Measurements from ENCODE around the gene FAM187B.
"Not testable (repeated sequence)": the region's sequence is repeated elsewhere in the genome, so short reads cannot be mapped to it uniquely, and the experiment has no call there.

Gene FAM187B

DNA sequence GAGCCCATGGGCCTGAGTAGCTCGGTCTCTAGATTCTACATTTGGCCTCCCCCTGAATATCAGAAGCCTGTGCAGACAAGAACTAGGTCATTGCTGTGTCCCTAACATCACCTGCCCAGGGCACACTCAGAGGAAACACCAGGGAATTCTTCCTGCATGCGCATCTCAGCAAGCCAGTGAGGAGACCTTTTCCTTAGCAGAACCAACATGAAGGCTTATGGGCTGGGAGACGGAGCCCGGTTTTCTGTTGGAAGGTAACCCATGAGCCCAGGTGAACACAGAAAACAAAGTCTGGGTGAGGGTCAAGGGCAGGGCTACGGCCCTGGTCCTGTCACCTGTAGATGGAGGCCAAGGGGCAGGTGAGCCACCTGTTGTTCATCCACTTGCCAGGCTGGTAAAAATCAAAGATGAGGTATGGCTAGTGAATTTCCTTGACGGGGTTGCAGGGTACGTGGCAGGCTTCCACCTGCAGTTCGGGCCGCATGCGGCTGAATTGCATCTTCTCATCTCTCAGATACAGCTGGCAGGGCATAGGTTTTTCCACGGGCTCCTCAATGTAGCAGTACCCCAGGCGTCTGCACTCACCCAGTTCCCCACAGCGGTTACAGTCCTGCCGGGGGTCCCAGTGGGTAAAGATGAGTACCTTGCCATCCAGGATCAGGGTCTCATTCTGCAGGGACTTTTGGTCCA is 3.6 kb upstream of the FAM187B start:
- no peak for DNase-seq

DNA sequence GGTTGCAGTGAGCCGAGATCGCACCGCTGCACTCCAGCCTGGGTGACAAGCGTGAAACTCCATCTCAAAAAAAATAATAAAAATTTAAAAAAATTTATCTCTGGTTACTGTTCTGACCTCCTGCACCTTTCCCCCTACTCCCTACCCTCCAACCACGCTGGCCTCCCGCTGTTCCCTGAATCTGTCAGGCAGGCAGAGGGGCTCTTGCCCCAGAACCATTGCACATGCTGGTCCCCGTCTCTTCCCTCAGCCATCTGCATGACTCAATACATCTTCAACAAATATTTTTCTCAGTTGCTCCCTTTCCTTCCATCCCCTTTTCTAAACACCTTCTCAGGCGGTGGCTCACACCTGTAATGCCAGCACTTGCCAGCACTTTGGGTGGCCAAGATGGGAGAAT is 1.1 kb upstream of the FAM187B start:
- DNase-seq: no peak

DNA sequence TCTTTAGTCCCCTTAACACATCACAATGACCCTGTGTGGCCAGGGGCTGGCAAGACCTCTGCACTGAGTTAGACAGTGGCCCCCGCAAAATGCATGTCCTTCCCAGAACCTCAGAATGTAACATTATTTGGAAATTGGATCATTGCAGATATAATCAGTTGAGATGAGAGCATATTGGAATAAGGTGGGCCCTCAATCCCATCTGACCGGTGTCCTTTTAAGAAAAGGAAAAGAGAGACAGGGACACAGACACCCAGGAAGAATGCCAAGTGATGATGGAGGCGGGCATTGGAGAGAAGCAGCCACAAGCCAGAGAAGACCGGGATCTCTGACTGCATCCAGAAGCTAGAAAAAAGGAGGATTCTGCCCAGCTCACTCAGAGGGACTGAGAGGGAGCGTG is 1.8 kb downstream of the FAM187B start:
- DNase-seq: no peak

DNA sequence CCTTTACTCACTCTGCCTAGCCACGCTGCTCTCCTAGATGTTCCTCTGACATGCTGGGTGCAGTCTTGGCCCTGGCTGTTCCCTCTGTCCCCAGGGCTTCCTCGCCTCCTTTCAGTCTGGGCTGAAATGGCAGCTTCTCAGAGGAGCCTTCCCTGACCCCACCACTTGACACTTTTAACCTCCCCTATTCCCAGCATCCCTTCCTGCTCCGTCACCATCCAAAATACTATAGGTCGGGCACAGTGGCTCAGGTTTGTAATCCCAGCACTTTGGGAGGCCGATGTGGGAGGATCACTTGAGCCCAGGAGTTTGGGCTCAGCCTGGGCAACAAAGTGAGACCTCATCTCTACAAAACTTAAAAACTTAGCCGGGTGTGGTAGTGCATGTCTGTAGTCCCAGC is 2.6 kb downstream of the FAM187B start:
- no peak for DNase-seq

DNA sequence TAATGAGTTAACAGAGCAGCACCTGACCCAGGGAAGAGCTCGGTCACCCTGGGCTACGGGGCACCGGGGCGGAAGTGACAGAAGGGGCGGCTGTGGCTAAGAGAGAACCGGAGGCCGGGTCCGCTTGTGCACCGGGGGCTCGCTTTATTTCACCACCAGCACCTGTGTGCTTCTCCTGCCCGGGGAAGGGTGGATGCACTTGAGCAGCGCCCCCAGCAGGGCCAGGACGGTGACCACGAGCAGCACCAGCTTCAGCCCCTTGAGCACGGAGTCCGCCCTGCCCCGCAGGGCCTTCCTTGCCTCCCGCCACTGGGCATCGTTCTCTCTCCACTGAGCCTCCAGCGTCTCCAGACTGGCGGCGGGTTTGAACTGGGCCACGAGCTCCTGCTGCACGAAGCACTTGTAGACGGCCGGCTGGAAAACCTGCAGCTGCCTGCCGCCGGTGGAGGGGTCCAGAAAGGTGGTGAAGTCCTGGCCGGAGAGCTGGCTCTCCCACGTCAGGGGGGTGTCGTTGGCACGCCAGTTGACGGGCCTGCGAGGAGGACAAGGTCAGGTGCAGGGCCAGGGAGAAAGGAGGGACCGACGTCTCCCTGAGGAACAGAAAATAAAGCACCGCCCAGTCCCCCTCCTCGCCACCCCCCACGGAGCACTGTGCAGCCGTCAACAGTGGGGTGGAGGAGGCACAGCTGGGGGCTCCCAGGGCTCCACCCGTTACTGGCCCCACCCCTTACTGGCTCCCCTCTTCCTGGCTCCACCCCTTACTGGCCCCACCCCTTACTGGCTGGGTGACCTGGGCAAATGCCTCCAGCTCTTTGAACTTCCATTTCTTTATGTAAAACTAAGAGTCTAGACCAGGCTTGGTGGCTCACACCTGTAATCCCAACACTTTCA is 3.6 kb downstream of the FAM187B start:
- no peak for DNase-seq

DNA sequence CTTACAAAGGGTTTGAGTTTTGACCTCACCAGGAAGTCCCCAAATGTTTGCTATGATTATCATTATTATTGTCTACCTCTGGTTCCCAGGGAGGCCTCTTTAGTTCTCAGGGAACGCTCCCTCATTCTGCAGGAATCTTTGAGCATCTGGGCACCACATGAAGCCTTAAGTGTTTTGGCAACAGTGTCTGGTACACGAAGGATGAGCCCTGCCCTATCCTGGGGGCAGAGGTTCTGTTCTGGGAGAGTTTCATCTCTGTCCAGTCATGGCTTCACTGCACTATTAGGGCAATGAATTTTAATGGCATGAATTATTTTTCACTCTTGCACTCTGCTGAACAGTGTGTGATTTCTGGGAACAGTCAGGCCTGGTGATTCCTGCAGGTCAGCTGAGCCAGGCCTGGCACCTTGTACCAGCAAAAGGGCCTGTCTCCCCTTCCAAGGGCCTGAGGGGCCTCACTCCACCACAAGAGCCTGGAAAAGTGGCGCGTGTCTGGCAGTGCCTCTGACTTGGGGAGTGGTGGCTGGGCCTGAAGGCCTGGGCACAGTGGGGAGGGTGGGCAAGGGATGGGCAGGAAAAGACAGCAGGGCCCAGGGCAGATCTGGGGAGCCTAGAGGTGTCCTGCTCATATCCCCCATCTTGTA is 4.6 kb downstream of the FAM187B start:
- no peak for DNase-seq

DNA sequence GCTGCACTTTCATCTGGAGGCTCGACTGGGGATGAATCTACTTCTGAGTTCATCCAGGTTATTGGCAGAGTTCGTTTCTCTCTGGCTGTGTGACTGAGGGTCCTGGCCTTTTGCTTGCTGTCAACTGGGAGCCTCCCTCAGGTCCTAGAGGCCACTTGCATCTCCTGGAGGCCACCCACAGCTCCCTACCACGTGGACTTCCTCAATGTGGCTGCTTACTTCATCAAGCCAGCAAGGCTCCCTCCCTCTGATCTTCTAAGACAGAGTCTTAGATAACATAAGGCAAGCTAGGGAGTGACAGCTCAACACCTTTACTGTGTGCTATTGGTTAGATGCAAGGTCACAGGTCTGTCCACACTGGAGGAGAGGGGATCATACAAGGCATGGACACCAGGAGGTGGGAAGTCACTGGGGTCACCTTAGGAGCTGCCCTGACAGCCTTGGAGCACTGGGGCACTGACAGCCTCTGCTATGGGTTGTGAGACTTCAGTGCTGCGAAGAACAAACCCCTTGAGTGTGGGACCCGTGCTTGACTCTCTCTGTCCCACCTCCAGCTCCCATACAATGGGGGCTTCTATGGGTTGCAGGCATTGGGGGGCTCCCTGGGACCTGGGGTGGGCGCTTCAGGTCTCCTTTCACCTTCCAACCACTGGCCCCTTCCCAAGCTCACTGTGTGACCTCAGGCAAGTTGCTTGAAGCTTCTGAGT is 5.3 kb downstream of the FAM187B start:
- no peak for DNase-seq

DNA sequence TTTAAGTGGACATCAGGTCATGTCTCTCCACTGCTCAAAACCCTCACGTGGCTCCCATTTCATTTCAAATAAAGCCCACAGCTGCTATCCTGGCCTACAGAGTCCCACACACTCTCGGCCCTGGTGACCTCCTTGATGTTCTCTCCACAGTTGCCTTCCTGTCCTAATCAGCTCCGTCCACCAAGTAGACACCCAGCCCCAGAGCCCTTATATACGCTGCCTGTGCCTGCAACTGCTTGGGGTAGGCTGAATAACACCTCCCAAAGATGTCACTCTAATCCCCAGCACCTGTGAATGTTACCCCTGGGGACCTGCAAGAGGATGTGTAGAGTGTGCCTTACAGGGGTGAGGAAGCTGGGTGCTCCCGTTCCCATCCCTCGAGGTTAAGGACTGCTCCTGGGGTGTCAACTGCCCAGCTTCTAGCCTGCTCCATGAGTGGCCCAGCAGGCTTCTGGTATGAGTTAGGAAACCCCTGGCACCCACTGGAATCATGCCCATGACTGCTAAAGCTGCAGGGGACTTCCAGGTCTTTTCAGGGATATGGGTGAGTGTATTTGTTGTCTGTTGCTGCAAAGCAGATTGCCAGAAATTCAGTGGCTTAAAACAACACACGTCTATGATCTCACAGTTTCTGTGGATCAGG is 6.0 kb downstream of the FAM187B start:
- no peak for DNase-seq

DNA sequence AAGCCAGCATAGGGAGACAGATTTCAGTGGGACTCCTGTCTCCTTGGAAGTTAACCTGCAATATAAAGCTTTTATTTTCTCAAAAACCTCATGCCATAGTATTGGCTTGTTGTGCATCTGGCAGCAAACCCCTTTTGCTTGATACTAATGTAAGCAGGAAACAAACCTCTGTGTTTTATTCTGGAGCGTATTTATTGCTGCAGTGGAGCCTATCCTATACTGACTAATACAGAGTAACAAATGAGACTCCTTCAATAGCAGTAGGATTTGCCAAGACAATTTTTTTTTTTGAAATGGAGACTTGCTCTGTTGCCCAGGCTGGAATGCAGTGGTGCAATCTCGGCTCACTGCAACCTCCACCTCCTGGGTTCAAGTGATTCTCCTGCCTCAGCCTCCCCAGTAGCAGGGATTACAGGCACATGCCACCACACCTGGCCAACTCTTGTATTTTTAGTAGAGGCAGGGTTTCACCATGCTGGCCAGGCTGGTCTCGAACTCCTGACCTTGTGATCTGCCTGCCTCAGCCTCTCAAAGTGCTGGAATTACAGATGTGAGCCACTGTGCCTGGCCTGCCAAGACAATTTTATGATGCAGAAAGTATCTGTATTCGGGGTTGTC is 7.5 kb downstream of the FAM187B start:
- DNase-seq: not testable (repeated sequence)

DNA sequence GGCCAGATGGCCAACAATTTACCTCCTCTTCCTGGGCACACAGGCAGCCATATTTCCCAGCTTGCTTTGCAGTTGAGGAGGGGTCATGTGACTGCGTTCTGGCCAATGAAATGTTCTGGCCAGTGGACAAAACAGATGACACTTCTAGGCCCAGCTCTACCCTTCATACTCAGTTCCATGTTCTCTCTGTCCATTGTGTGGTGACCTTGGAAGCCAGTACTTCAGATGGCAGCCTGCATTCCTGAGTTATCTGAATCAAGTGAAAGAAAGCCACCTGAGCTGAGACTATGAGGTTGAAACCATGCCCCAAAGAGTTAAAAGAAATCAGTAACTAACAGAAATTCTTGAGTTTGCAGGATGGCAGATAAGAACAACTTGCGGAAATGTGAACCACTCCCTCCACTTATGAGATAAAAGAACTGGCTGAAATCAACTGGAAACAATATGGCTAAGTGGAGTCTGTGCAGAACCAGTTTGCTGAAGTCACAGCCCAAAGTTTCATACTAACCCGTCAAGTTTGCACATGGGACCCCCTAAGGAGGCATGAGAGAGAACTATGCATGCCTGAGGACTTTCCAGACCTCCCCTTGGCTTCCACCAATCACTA is 8.1 kb downstream of the FAM187B start:
- no peak for DNase-seq

DNA sequence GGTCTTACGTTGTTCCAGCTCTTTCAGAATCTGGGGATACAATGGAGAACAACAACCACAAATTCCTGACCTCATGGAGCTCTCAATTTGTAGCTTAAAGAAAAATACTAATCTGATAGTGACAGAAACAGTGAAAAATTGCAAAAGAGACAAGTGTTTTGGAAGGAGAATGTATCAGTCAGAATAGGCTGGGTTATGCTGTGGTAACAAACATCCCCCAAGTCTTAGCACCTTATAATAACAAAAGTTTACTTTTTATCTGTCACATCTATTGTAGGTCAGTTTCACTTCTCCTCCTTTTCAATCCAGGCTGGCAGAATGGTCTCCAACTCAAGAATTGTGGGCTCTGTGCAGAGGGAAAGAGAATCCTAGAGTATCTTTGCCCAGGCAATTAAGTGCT is 9.5 kb downstream of the FAM187B start:
- DNase-seq: no peak

DNA sequence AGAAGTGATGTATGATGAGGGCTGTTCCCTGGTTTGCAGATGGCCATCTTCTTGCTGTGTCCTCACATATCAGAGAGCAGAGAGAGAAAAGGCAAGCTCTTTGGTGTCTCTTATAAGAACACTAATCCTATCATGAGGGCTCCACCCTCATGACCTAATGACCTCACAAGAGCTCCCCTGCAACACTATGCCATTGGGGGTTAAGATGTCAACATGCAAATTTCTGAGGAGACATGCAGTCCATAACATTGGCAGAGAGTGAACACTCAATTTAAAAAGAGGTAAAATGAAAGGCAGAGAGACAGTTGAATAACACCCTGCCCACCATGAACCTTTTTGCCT is 10.9 kb downstream of the FAM187B start:
- DNase-seq: no peak

DNA sequence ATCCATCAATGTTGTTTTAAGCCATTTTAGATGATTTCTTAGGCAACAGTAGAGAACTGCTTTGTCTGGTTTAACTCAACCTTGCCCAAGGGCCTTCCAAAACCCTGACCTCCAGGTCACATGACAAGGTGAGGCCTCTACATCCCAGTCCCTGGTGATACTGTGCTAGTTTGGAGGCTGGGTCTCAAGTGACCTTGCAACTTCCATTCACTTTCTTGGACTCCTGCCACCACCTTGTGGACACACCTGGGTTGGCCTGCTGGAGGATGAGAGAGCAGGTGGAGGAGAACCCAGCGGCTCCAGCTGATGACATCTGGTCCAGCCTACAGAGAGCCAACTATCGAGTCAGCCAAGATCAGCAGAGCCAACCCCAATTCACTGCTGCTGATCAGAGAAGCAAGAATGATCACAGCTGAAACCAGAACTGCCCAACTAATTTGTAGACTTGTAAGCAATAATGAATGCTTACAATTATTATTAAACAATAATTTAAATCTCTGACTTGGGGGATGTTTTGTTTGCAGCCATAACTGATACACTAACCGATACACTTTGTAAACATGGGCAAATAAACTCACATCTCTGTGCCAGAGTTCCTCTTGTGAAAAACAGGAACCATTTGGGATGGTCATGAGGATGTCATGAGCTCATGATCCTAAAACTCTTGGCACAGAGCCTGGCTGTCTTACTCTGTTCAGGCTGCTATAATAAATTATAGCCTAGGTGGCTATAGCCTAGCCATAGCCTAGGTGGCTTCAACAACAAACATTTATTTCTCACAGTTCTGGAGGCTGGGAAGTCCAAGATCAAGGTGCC is 11.5 kb downstream of the FAM187B start:
- DNase-seq: peak; percentile 44

DNA sequence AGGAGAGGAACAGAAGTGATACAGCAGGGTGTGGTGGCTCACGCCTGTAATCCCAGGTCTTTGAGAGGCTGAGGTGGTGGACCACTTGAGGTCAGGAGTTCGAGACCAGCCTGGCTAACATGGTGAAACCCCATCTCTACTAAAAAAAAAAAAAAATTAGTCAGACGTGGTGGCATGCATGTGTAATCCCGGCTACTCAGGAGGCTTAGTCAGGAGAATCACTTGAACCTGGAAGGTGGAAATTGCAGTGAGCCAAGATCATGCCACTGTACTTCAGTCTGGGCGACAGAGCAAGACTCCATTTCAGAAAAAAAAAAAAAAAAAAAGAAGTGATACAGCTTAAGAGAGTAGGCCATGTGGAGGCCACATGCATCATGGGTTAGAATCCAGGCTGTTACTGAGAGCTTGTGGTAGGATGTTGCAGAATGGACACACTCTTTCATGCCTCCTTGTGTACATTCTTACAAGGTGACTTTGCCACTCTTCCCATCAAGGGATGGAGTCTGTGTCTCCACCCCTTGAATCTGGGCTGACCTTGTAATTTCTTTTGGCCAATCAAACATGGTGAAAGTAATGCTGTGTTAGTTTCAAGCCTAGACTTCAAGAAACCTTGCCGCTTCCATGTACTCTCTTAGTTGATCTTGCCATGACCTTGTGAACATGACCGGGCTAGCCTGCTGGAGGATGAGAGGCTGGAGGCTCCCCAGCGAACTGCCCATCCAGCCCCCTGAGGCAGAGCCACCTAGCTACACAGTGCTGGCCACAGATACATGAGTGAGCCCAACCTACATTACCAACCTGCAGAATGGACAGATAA is 12.3 kb downstream of the FAM187B start:
- DNase-seq: peak; percentile 19

DNA sequence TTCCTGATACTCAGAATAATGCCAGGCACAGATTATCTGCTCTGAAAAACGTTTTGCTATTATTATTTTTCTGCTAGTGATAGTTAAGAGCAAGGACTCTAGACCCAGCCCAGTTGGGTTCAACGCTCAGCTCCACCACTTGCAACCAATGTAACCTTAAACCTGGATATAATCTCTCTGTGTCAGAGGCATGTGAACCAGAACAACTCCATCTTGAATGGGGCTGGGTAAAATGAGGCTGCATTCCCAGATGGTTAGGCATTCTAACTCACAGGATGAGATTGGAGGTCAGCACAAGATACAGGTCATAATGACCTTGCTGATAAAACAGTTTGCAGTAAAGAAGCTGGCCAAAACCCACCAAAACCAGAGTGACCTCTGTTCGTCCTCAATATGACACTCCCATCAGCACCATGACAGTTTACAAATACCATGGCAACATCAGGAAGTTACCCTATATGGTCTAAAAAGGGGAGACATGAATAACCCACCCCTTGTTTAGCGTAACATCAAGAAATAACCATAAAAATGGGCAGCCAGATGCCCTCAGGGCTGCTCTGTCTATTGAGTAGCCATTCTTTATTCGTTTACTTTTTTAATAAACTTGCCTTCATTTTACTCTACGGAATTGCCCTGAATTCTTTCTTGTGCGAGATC is 13.6 kb downstream of the FAM187B start:
- DNase-seq: no peak

DNA sequence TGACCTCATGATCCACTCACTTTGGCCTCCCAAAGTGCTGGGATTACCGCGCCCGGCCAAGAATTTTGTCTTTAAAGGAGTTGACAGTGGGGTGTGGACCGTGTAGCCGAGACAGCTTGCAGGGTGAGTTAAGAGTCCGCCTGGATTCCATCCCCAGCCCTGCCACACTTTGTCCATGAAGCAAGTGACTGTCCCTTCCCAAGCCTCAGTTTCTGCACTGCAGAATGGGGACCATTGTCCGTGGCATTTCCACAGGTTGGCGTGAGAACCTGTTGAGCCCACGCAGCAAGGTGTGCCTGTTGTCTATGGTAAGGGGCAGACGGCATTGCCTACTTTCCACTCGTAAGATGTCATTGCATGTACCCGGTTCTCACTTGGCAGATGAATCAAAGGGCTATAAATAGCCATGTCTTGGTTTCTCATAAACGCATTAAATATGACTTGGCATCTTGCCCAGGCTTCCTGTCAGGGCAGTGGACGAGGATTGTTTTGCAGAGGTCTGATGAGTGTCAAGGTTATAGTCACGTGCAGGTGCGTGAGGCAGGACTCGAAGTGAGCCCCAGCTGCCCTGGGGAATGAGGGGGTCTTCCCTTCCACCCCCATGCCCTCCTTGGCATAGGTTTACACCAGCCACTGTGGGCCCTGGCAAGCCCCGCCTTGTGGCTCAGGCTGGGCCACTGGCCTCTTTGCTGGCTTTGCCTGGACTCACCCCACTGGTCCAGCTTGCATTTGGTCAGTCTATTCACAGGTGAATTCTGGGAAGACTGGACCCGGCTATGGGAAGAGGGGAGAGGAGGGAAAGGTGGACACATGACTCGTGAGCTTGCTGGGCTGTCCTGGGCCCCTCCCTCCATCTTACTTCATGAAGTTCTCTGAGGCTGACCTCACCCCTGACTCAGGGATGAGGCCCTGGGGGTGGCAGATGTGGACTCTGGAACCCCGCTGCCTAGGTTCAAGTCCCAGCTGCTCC is 14.6 kb downstream of the FAM187B start:
- DNase-seq: peak; percentile 84

DNA sequence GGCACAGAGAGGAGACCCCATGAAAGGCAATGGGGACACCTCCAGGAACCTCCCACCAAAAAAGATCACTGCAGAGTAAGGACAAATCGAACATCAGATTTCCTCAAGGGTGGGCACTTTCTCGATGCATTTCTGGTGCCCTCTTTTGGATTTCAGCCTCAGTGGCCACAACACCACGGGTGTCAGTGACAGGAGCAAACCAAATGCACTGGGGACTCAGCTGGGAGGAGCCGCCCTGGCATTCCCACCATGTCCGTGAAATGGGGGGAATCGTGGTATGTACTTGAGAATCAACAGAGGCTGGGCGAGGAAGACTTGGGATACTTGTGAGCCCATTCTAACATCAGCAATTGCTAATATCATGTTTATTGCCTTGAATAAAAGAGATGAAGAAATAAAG is 16.3 kb downstream of the FAM187B start:
- no peak for DNase-seq

DNA sequence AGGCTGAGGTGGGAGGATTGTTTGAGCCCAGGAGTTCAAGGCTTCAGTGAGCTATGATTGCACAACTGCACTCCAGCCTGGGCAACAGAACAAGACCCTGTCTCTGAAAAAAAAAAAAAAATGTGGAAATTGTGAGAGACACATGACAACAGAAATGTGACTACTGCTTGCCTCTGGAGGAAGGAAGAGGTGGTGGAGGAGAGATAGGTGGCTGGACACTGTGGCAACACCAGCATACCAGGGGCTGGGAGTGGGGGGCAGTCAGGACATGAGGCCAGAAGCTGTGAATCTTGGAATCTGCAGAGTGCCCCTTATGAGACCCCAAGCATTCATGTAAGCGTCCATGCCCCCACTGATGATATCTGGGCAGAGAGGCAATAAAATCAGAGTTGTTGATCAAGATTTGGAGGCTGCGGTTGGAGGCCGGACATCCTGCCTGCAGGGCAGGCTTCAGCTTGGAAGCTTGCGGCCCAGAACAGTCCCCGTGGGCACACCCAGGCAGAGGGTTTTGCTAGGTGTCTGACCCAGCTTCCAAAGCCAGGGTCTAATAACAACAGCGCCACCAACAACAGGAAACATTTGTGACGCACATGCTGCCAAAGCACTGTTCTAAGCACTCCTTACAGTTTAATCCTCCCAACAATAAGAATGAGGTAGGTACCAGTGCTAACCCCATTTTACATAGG is 16.9 kb downstream of the FAM187B start:
- DNase-seq: peak; percentile 49

All from stimulated activated CD4-positive, alpha-beta T cell treated with anti-CD3 and anti-CD28 coated beads, Interleukin-1b, Interleukin-23, amount 100 ng/mL, for 48 hours (primary cell).